ENCODE results near the gene DDN. TPM values are rescaled to one million over a fixed set of nuclear protein-coding genes. Genes with fewer than 3 reads are reported as not detected.
A peak's percentile ranks its signal among the peaks of the same experiment; 100 is the strongest.

Gene DDN
- total and polyA plus RNA-seq, 10 donors = 0.09 to 2.0 (median 0.42) TPM; not detected in 1

DNA sequence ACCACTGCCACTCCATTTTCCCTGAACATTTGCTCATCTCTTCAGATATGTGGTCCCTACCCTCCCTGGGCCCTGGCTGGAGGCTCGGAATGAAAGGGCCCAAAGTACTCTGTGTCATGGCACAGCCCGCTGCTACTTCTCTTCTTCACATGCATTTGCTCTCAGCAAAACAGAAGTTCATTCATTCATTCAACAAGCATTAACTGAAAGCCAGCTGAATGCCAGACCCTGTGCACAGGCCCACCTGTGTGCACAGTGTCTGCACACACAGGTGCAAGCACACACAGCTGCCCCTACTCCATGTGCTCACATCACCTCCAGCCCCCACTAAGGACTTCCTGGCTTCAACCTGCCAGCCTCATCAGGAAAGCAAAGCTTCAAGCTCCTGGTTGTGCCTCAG is 13.3 kb downstream of the DDN start:
- Histone ChIP-seq H3K4me3 (no peak overlapping the region), H3K9me3 (no peaks in the 10 kb centered on the region), H3K27ac (no peak overlapping the region), H3K36me3 (no peaks in the 10 kb centered on the region), H3K27me3 (replicated peaks in 1 of 7) (peaks cover 0 to 96% (median 32%) of the 10 kb centered on the region in 7 donors), H3K4me1 (peaks cover 6 to 19% (median 14%) of the 10 kb centered on the region in 6 donors)
- TF ChIP-seq, protein P1, sequence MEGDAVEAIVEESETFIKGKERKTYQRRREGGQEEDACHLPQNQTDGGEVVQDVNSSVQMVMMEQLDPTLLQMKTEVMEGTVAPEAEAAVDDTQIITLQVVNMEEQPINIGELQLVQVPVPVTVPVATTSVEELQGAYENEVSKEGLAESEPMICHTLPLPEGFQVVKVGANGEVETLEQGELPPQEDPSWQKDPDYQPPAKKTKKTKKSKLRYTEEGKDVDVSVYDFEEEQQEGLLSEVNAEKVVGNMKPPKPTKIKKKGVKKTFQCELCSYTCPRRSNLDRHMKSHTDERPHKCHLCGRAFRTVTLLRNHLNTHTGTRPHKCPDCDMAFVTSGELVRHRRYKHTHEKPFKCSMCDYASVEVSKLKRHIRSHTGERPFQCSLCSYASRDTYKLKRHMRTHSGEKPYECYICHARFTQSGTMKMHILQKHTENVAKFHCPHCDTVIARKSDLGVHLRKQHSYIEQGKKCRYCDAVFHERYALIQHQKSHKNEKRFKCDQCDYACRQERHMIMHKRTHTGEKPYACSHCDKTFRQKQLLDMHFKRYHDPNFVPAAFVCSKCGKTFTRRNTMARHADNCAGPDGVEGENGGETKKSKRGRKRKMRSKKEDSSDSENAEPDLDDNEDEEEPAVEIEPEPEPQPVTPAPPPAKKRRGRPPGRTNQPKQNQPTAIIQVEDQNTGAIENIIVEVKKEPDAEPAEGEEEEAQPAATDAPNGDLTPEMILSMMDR (IDR thresholded peaks at IDR 0.05 in 8 of 11, conservative IDR thresholded peaks at IDR 0.05 in 3 of 11) = no peak
- no peak for TF ChIP-seq POLR2AphosphoS5 (IDR thresholded peaks at IDR 0.05)
- WGBS, 5 donors = 75 to 94% (median 81%) methylated on average over 2 of the region's 2 CpGs
- intact Hi-C loops (cut with DNase I; ENCODE audit: low total_unique reads) = no loop called here
- no peak for DNase-seq

DNA sequence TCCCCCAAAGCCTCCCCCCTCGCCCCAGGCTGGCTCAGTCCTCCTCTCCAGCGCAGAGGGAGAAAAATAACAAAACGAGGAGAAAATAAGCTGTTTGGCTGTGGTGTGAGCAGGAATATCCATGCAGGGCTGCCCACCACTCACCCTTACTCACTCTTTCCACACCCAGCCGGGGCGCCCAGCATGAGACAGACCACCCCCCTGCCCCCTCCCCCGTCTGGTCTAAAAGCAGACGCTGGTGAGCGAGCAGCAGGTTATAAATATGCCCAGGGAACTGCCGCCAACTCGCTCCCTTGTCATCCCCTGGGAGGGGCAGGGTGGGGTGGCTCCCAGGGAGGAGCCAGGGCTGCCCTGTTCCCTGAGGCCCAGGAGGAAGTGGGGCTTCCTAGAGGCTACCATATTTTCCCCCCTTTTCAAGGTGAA is 13.7 kb downstream of the DDN start:
- Histone ChIP-seq H3K27me3 (replicated peaks in 1 of 7) (peaks cover 0 to 97% (median 37%) of the 10 kb centered on the region in 7 donors), H3K4me1 (peaks cover 10 to 23% (median 18%) of the 10 kb centered on the region in 6 donors), H3K27ac (no peak overlapping the region), H3K4me3 (no peak overlapping the region), H3K36me3 (no peaks in the 10 kb centered on the region), H3K9me3 (no peaks in the 10 kb centered on the region)
- no peak for TF ChIP-seq POLR2A (IDR thresholded peaks at IDR 0.05)
- TF ChIP-seq POLR2AphosphoS5 (IDR thresholded peaks at IDR 0.05) = no peak
- TF ChIP-seq, protein P1 (IDR thresholded peaks at IDR 0.05 in 8 of 11, conservative IDR thresholded peaks at IDR 0.05 in 3 of 11) = no peak
- intact Hi-C loops (cut with DNase I; ENCODE audit: low total_unique reads) = no loop called here
- 30 to 42% (median 39%) methylated on average over 10 of the region's 10 CpGs for WGBS, 5 donors
- no peak for DNase-seq

DNA sequence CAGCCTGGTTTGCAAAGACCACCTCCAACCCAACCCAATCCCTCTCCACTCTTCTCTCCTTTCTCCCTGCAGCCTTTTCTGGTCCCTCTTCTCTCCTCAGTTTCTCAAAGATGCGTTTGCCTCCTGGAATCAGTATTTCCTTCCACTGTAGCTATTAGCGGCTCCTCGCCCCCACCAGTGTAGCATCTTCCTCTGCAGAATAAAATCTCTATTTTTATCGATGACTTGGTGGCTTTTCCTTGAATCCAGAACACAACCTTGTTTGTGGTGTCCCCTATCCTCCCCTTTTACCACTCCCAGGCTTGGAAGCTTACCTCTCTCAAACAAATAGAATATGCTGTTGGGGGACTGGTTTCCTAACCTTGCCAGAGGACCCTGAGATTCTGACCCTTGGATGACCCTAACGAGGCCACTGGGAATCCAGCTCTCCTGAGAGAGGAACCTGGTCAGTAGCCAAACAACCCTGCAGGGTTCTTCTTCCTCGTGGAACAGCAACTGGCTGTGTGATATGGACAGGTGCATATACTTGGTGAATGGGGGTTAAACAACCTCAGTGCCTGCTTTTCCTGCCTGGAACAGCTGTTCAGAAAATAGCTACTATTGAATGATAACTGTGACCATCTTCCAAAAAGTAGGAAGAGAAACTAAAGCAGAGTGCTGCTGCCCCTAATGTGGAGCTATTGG is 16.6 kb downstream of the DDN start:
- H3K9me3 ChIP-seq = no peaks in the 10 kb centered on the region
- no peak for TF ChIP-seq POLR2AphosphoS5 (IDR thresholded peaks at IDR 0.05)
- TF ChIP-seq, protein P1 (IDR thresholded peaks at IDR 0.05 in 8 of 11, conservative IDR thresholded peaks at IDR 0.05 in 3 of 11) = no peak
- no peak for TF ChIP-seq POLR2A (IDR thresholded peaks at IDR 0.05)
- no peak overlapping the region for H3K27ac ChIP-seq
- H3K36me3 ChIP-seq = no peaks in the 10 kb centered on the region
- H3K4me1 ChIP-seq = peaks cover 37 to 45% (median 42%) of the 10 kb centered on the region in 6 donors
- intact Hi-C loops (cut with DNase I; ENCODE audit: low total_unique reads) = no loop called here
- H3K4me3 ChIP-seq = no peak overlapping the region
- DNase-seq = no peak
- H3K27me3 ChIP-seq (replicated peaks in 1 of 7) = peaks cover 0 to 97% (median 63%) of the 10 kb centered on the region in 7 donors
- 52 to 65% (median 60%) methylated on average over 6 of the region's 6 CpGs for WGBS, 5 donors

DNA sequence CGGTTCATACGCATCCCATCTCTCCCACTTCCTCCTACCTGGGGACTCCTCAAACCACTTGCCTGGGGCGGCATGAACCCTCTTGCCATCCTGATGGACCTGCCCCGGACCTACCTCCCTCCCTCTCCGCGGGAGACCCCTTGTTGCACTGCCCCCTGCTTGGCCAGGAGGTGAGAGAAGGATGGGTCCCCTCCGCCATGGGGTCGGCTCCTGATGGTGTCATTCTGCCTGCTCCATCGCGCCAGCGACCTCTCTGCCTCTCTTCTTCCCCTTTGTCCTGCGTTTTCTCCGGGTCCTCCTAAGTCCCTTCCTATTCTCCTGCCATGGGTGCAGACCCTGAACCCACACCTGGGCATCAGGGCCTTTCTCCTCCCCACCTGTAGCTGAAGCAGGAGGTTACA is 17.4 kb downstream of the DDN start:
- Histone ChIP-seq H3K36me3 (no peaks in the 10 kb centered on the region), H3K27me3 (replicated peaks in 1 of 7) (peaks cover 0 to 97% (median 64%) of the 10 kb centered on the region in 7 donors), H3K9me3 (no peaks in the 10 kb centered on the region), H3K4me1 (peaks cover 37 to 50% (median 44%) of the 10 kb centered on the region in 6 donors), H3K4me3 (peak overlapping the region in 3 of 8 donors; percentile 50 to 74 (median 53)), H3K27ac (peak overlapping the region in 2 of 8 donors; percentile 57 to 76)
- intact Hi-C loops (cut with DNase I; ENCODE audit: low total_unique reads) = no loop called here
- 13 to 19% (median 14%) methylated on average over 13 of the region's 13 CpGs for WGBS, 5 donors
- DNase-seq = no peak
- no peak for TF ChIP-seq POLR2A (IDR thresholded peaks at IDR 0.05)
- TF ChIP-seq, protein P1 (IDR thresholded peaks at IDR 0.05 in 8 of 11, conservative IDR thresholded peaks at IDR 0.05 in 3 of 11) = no peak
- no peak for TF ChIP-seq POLR2AphosphoS5 (IDR thresholded peaks at IDR 0.05)

All from spleen (tissue), 11 donors.